Panc1 (cell line): ENCODE data around the gene PRXL2A.

Experiments used
- POLR2AphosphoS5 ChIP-seq: IDR thresholded peaks from 2 replicates; pipeline ENCODE4 v1.6.1; 2012; ENCODE audit warnings: mild to moderate bottlenecking, low read depth, low read length, moderate library complexity
- TF ChIP-seq, protein P1 (sequence below): fragments of 450-650 bp; IDR thresholded peaks from 2 replicates; pipeline ENCODE4 v1.5.1; 2017; ENCODE audit warnings: mild to moderate bottlenecking

DNA sequence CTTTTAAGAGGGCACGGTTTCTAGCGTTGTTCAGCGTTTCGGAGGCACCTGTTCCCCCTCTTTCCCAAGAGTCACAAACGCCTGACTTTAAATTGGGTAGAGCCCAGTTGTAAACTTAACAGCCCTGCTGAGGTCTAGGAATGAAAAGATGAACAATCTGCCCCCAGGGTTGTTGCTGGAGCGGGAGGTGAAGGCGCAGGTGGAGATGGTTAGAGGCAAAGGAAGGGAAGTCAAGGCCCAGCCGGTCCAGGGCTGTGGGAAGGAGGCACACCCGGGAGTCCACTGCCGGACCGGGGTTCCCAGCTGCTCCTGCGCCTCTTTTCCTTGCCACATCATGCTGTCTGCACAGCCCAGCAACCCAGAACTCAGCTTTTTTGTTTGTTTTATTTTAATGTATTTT is 770 bp downstream of the PRXL2A start:
- no peak for TF ChIP-seq POLR2AphosphoS5
- TF ChIP-seq, protein P1, sequence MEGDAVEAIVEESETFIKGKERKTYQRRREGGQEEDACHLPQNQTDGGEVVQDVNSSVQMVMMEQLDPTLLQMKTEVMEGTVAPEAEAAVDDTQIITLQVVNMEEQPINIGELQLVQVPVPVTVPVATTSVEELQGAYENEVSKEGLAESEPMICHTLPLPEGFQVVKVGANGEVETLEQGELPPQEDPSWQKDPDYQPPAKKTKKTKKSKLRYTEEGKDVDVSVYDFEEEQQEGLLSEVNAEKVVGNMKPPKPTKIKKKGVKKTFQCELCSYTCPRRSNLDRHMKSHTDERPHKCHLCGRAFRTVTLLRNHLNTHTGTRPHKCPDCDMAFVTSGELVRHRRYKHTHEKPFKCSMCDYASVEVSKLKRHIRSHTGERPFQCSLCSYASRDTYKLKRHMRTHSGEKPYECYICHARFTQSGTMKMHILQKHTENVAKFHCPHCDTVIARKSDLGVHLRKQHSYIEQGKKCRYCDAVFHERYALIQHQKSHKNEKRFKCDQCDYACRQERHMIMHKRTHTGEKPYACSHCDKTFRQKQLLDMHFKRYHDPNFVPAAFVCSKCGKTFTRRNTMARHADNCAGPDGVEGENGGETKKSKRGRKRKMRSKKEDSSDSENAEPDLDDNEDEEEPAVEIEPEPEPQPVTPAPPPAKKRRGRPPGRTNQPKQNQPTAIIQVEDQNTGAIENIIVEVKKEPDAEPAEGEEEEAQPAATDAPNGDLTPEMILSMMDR, result no peak
